ENCODE results near the gene CHCHD10. TPM values are rescaled to one million over a fixed set of nuclear protein-coding genes. Genes with fewer than 3 reads are reported as not detected.

Gene CHCHD10
- total and polyA plus RNA-seq, 2 of the 8 experiments (the other 6 are each of a cell fraction or from before 2014, with no cell fraction given): 58.3 to 94.5 TPM

GRCh38 chr22:23800297-23801237, 32.8 kb upstream of the CHCHD10 start:
- H3K18ac ChIP-seq (ENCODE audit: extremely low read depth, low read length): no peak overlapping the region
- H3K9ac ChIP-seq (replicated peaks in 1 of 4; ENCODE audit: extremely low read depth in 1 of 4, low read depth in 3 of 4, low read length in 3 of 4): no peak overlapping the region
- no peaks in the 10 kb centered on the region; the same call in 1 of the 2 replicates for H3K79me1 ChIP-seq (ENCODE audit: low read depth, low read length)
- no peak overlapping the region for H3K23ac ChIP-seq (ENCODE audit: insufficient read length)
- H3K4me2 ChIP-seq (ENCODE audit: insufficient read depth in 1 of 2, low read depth in 2 of 2, low read length in 2 of 2): no peak overlapping the region
- no peaks in the 10 kb centered on the region for H3K23me2 ChIP-seq (ENCODE audit: low read depth, low read length)
- no peaks in the 10 kb centered on the region for H3K4me1 ChIP-seq (replicated peaks in 1 of 4; ENCODE audit: control insufficient read depth in 3 of 4, insufficient read depth in 4 of 4, low read length in 3 of 4)
- no peak overlapping the region for H4K91ac ChIP-seq (replicated peaks; ENCODE audit: insufficient read length, low read length)
- no peaks in the 10 kb centered on the region for H3K9me3 ChIP-seq (ENCODE audit: insufficient read depth in 2 of 2, low read depth in 1 of 2, low read length in 1 of 2)
- no peak overlapping the region for H2BK5ac ChIP-seq (ENCODE audit: low read depth, low read length)
- H2BK12ac ChIP-seq (ENCODE audit: low read depth, low read length): no peak overlapping the region
- H3K56ac ChIP-seq (replicated peaks; ENCODE audit: insufficient read length, low read depth, low read length): no peak overlapping the region
- H3K27ac ChIP-seq (ENCODE audit: low read depth, low read length): no peak overlapping the region
- no peak overlapping the region for H4K8ac ChIP-seq (ENCODE audit: extremely low read depth, insufficient read depth, low read length)
- FAIRE-seq: no peak
- H2AFZ ChIP-seq (ENCODE audit: low read length): no peak overlapping the region
- 95% methylated on average over 16 of the region's 18 CpGs; no CpG with 5 or more reads in 1 of the 2 experiments for WGBS, 2 experiments (ENCODE audit: extremely low coverage in 1 of 2, insufficient coverage in 1 of 2, insufficient read length in 1 of 2, insufficient replicate concordance in 2 of 2, low coverage in 1 of 2, low lambda C conversion rate in 2 of 2, missing lambda C conversion rate in 1 of 2)
- H3K14ac ChIP-seq (ENCODE audit: insufficient read length): no peak overlapping the region
- H3K36me3 ChIP-seq (ENCODE audit: control insufficient read depth in 2 of 4, insufficient read depth in 4 of 4, low read length in 3 of 4): peaks cover 19 to 62% (median 45%) of the 10 kb centered on the region in 4 experiments; a peak in 6 of 8 replicates
- H2BK15ac ChIP-seq (ENCODE audit: low read length): no peak overlapping the region
- no peak overlapping the region for H2BK120ac ChIP-seq (replicated peaks; ENCODE audit: low read depth, low read length)
- no peaks in the 10 kb centered on the region for H3K79me2 ChIP-seq (ENCODE audit: control insufficient read depth in 1 of 2, insufficient read depth in 2 of 2, low read length in 2 of 2)
- no peak overlapping the region for H4K5ac ChIP-seq (ENCODE audit: insufficient read length, low read depth, low read length)
- H3K27me3 ChIP-seq (replicated peaks in 1 of 4; ENCODE audit: control insufficient read depth in 3 of 4, extremely low read depth in 1 of 4, insufficient read depth in 3 of 4, low read length in 3 of 4): no peaks in the 10 kb centered on the region
- H3K4ac ChIP-seq (replicated peaks; ENCODE audit: insufficient read length, low read depth, low read length): no peak overlapping the region
- DNase-seq (ENCODE audit: low read depth in 1 of 2, low spot score in 2 of 2): no peak
- peaks cover 0 to 19% of the 10 kb centered on the region in 2 experiments for H4K20me1 ChIP-seq (replicated peaks in 1 of 2; ENCODE audit: control insufficient read depth in 1 of 2, insufficient read depth in 2 of 2, low read length in 2 of 2)
- ChIA-PET POLR2A (ENCODE audit: partially characterized antibody) (no interaction called here), CTCF (ENCODE audit: partially characterized antibody) (no interaction called here)
- H3K4me3 ChIP-seq (ENCODE audit: extremely low read depth in 1 of 4, insufficient read depth in 2 of 4, low read depth in 3 of 4, low read length in 4 of 4): no peak overlapping the region
- H2BK20ac ChIP-seq (ENCODE audit: low read length): no peak overlapping the region
- no peak overlapping the region for H2AK5ac ChIP-seq (ENCODE audit: low read depth, low read length)
- TF ChIP-seq EGR1 (IDR thresholded peaks at IDR 0.05; ENCODE audit: borderline replicate concordance, low read depth, low read length): no peak
- no peak for TF ChIP-seq JUN (IDR thresholded peaks at IDR 0.05; ENCODE audit: low read depth, low read length)
- no peak for TF ChIP-seq HDAC6 (IDR thresholded peaks at IDR 0.05; ENCODE audit: low read depth, low read length)
- no peak for TF ChIP-seq CHD1 (IDR thresholded peaks at IDR 0.05; ENCODE audit: low read depth, low read length)
- TF ChIP-seq GABPA (IDR thresholded peaks at IDR 0.05; ENCODE audit: borderline replicate concordance, insufficient read depth, low read length): no peak
- no peak for TF ChIP-seq SRF (IDR thresholded peaks at IDR 0.05; ENCODE audit: low read depth, low read length)
- TF ChIP-seq JUND (IDR thresholded peaks at IDR 0.05; ENCODE audit: low read length): no peak
- no peak for TF ChIP-seq TBP (IDR thresholded peaks at IDR 0.05; ENCODE audit: low read depth, low read length)
- TF ChIP-seq SUZ12 (IDR thresholded peaks at IDR 0.05; ENCODE audit: low read length): no peak
- TF ChIP-seq CHD2 (IDR thresholded peaks at IDR 0.05; ENCODE audit: low read length): no peak
- TF ChIP-seq BCL11A (IDR thresholded peaks at IDR 0.05; ENCODE audit: low read depth in 2 of 2, low read length in 2 of 2): no peak
- TF ChIP-seq CEBPB (IDR thresholded peaks at IDR 0.05; ENCODE audit: low read depth, low read length): no peak
- no peak for TF ChIP-seq EP300 (IDR thresholded peaks at IDR 0.05; ENCODE audit: borderline replicate concordance in 1 of 2, low read depth in 2 of 2, low read length in 2 of 2)
